LHCN-M2 (cell line): ENCODE results near the gene ATP13A2. TPM values are rescaled to one million over a fixed set of nuclear protein-coding genes. Genes with fewer than 3 reads are reported as not detected.

Source experiments
- total RNA-seq: library from RNA; depleted of rRNA; stranded (reverse); fragments of >200 nt; gene quantifications from 2 replicates; pipeline ENCODE4 v1.2.3, GENCODE V29; 2014; rRNA removed

ATP13A2 gene
- total RNA-seq, 1 experiment from 2014 or later, result 211 TPM

Other genes starting within 250 kb of the ATP13A2 start
- under 0.01 TPM in 1 of 2 replicates, not detected in the other for gene RNU1-2, start 115.9 kb downstream of the ATP13A2 start, total RNA-seq
- 9.4 and 12.3 TPM in 2 replicates for gene CROCC, start 90.0 kb downstream of the ATP13A2 start, total RNA-seq
- gene MFAP2, start 31.3 kb downstream of the ATP13A2 start, total RNA-seq, result 5.8 and 12.9 TPM in 2 replicates
- 157 and 196 TPM in 2 replicates for gene SDHB, start 42.1 kb upstream of the ATP13A2 start, total RNA-seq
- gene PADI2, start 107.5 kb upstream of the ATP13A2 start, total RNA-seq, result 0.38 and 0.86 TPM in 2 replicates
- gene PADI1, start 193.2 kb upstream of the ATP13A2 start, total RNA-seq, result 1.2 and 1.3 TPM in 2 replicates
- gene PADI3, start 237.2 kb upstream of the ATP13A2 start, total RNA-seq, result 0.06 and 0.57 TPM in 2 replicates